Measurements from ENCODE around the gene GP1BB. TPM values are rescaled to one million over a fixed set of nuclear protein-coding genes. Genes with fewer than 3 reads are reported as not detected.

GP1BB gene
- total and polyA plus RNA-seq, 10 of the 15 experiments (the other 5 are each of a cell fraction or from before 2014, with no cell fraction given) = 0.05 to 0.28 (median 0.28) TPM; not detected in 7

GRCh38 chr22:19717691-19718455, 5.5 kb upstream of the GP1BB start (continued):
- TF ChIP-seq BCLAF1 (IDR thresholded peaks at IDR 0.05) = no peak
- no peak for TF ChIP-seq RCOR1 (conservative IDR thresholded peaks at IDR 0.05; ENCODE audit: low read depth, low read length)
- TF ChIP-seq ZZZ3 (IDR thresholded peaks at IDR 0.05; ENCODE audit: control insufficient read depth, insufficient read length, low read depth) = no peak
- TF ChIP-seq NRF1 (conservative IDR thresholded peaks at IDR 0.05; ENCODE audit: low read depth, low read length) = no peak
- no peak for TF ChIP-seq HDGF (IDR thresholded peaks at IDR 0.05)
- TF ChIP-seq MTA2 (IDR thresholded peaks at IDR 0.05; ENCODE audit: low read depth) = no peak
- no peak for TF ChIP-seq IRF4 (IDR thresholded peaks at IDR 0.05; ENCODE audit: low read depth, low read length)
- TF ChIP-seq MLLT1 (IDR thresholded peaks at IDR 0.05) = no peak
- peak; percentile 72; the same call in 1 of the 2 replicates for TF ChIP-seq LARP7 (IDR thresholded peaks at IDR 0.05)
- TF ChIP-seq IRF3 (IDR thresholded peaks at IDR 0.05) = no peak
- no peak for TF ChIP-seq SMAD5 (IDR thresholded peaks at IDR 0.05; ENCODE audit: low read depth)
- peak; percentile 85; the same call in 1 of the 2 replicates for TF ChIP-seq RB1 (IDR thresholded peaks at IDR 0.05; ENCODE audit: borderline replicate concordance)
- peak; percentile 40; the same call in 1 of the 2 replicates for TF ChIP-seq YY1 (IDR thresholded peaks at IDR 0.05; ENCODE audit: low read depth, low read length)
- TF ChIP-seq POU2F2 (IDR thresholded peaks at IDR 0.05; ENCODE audit: borderline replicate concordance, low read depth, low read length) = no peak
- no peak for TF ChIP-seq KAT2A (conservative IDR thresholded peaks at IDR 0.05; ENCODE audit: control insufficient read depth, low read depth, low read length)
- TF ChIP-seq BCL11A (IDR thresholded peaks at IDR 0.05; ENCODE audit: low read depth, low read length) = no peak
- TF ChIP-seq CBX5 (IDR thresholded peaks at IDR 0.05; ENCODE audit: low read depth) = no peak
- no peak for TF ChIP-seq MEF2A (IDR thresholded peaks at IDR 0.05; ENCODE audit: insufficient read depth, low read depth, low read length)
- peak; percentile 63; the same call in 1 of the 2 replicates for TF ChIP-seq SMARCA5 (IDR thresholded peaks at IDR 0.05)
- TF ChIP-seq MAX (IDR thresholded peaks at IDR 0.05; ENCODE audit: low read depth, low read length) = no peak
